Limb (tissue), 2 donors: ENCODE data around the gene PCP4L1.
"Not testable (repeated sequence)": the region's sequence is repeated elsewhere in the genome, so short reads cannot be mapped to it uniquely, and the experiment has no call there.

Experiments
- DNase-seq, 2 donors: peaks; one replicate each; pipeline ENCODE4 v3.0.0-alpha.2; 2016; ENCODE audit errors: extremely low spot score in 2 of 2

The PCP4L1 gene

DNA sequence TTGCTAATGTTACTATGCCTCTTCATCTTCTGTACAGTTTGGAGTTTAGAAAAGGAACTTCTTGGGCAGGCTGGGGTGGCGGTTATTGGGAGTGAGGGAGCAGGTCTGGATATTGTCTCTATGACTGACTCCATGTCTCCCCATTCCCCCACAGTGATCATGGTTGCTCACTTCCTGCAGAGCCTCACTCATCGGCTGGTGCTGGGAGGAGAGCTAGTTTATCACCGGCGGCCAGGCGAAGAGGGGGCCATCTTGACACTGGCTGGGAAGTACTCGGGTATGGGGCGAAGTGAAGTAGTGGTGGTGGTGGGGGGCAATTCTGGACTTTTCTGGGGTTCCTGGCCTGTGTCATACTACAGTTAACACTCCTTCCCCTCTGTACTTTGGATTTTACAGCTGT lies 30.5 kb upstream of the PCP4L1 start:
- no peak for DNase-seq

GRCh38 chr1:161229896-161230295 lies 28.6 kb upstream of the PCP4L1 start:
- DNase-seq = no peak

- DNase-seq = no peak
Measured at GRCh38 chr1:161230762-161231161, 27.8 kb upstream of the PCP4L1 start.

DNA sequence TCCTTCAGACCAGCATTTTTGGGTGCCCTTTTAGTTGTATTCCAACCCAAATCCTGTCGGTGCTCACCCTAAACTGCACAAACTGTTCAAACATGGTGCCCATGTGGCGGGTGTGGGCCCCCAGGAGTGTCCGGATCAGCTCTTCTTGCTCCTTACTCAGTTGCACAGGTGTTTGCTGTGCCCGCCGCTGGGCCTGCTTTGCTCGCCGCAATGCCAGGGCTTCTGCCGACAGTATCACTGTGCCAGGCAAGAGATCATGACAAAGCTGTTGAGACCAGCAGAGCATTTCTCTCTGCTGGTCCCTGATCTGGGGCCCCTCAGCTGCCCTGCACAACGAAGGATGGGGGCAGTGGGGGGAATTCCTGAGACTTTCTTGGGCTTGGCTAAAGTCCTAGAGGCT lies 25.4 kb upstream of the PCP4L1 start:
- DNase-seq = no peak

DNA sequence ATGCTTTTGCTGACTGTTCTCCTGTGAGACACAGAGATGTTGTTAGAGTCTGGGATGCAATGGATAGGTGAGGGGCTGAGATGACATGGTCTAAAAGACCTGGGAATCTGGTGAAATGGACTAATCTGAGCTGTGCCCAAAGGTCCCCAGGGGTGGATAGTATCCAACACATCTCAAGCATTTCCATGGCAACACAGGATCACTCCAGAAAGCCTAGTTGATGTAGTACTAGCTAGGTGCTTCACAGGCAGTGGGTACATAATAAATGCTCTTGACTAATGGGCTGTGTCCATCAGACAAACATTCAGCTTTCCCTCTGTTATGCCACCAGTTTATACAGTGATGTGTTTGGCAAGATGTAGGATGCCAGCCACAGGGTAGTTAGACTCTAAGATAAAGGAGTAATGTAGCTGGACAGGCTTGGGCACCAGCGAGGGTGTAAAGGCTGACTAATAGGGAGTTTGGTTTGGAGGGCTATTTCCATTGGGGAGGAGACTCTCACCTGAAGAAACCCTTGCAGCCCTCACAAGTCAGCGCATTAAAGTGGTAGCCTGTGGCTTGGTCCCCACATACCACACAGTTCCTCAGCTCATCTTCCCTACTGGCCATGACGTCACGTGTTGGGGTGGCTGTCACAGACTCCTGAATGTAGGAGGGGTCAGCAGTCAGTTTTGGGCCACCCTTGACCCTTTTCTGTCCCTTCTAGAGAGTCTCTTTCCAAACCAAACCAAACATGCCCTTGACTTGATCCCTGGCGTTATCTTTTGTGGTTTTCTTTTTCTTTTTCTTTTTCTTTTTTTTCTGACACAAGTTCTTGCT lies 22.4 kb upstream of the PCP4L1 start:
- no peak for DNase-seq

- no peak for DNase-seq
Measured at GRCh38 chr1:161238039-161238473, 20.5 kb upstream of the PCP4L1 start, which contains the start of gene NR1I3. NR1I3 (minus strand) TSS chr1:161238203; CDS start chr1:161236565, 1,638 bp downstream.

DNA sequence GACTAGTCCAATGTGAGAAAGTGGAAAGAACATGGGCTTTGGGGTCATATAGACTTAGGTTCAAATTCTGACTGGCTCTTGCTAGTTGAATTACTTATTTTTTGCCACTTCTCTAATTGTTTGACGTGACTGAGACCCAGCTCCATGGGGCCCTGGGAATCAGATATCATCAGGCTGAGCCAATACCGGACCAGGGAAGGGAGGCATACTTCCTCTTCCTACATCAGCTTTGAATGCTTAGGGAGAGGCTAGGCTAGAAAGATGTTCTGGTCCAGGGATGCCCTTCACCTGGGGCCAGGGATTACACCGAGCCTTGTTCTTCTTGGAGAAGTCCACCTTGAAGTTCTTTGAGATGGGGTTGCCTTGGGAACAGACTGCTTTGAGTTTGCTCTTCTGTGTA lies 16.9 kb upstream of the PCP4L1 start:
- no peak for DNase-seq

- no peak for DNase-seq
Measured at GRCh38 chr1:161242313-161242712, 16.2 kb upstream of the PCP4L1 start.

DNA sequence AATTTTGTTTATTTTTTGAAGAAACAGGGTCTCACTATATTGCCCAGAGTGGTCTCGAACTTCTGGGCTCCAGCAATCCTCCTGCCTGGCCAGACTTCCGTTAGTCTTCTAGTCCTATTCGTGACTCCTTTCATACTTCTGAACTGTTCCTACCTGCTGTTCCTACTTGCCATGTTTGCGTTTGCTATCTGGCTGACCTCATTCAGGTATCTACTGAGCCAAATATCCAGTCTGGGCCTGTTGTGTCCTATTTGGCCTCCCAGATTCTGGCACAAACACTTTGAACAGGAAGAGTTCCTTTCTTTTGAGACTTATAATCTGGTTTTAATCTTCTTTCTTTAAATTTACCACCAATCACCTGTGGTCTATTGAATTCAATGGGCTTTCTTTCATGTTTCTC lies 13.7 kb upstream of the PCP4L1 start:
- DNase-seq = no peak

DNA sequence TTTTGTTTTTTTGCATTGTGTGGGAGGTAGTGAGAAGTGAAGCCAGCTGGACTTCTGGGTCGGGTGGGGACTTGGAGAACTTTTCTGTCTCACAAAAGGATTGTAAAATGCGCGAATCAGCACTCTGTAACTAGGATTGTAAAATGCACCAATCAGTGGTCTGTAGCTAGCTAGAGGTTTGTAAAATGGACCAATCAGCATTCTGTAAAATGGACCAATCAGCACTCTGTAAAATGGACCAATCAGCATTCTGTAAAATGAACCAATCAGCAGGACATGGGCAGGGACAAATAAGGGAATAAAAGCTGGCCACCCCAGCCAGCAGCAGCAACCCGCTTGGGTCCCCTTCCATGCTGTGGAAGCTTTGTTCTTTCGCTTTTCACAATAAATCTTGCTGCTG lies 8.4 kb upstream of the PCP4L1 start:
- DNase-seq = not testable (repeated sequence)

GRCh38 chr1:161250829-161251228 lies 7.7 kb upstream of the PCP4L1 start:
- no peak for DNase-seq

GRCh38 chr1:161251579-161251978 lies 7.0 kb upstream of the PCP4L1 start:
- no peak for DNase-seq

GRCh38 chr1:161255302-161255701 lies 3.2 kb upstream of the PCP4L1 start:
- DNase-seq = not testable (repeated sequence)

GRCh38 chr1:161255955-161256520 lies 2.5 kb upstream of the PCP4L1 start:
- not testable (repeated sequence) for DNase-seq

DNA sequence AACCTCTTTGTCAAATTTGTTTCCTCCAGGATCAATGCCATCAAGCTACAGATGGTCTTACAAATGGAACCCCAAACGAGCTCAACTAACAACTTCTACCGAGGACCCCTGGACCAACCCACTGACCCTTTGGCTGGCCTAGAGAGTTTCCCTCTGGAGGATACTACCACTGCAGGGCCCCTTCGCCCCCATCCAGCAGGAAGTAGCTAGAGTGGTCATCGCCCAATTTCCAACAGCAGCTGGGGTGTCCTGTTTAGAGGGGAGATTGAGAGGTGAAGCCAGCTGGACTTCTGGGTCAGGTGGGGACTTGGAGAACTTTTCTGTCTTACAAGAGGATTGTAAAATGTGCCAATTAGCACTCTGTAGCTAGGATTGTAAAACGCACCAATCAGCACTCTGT lies 1.4 kb upstream of the PCP4L1 start:
- not testable (repeated sequence) for DNase-seq

- DNase-seq = no peak
Measured at GRCh38 chr1:161259345-161259702, 779 bp downstream of the PCP4L1 start.

DNA sequence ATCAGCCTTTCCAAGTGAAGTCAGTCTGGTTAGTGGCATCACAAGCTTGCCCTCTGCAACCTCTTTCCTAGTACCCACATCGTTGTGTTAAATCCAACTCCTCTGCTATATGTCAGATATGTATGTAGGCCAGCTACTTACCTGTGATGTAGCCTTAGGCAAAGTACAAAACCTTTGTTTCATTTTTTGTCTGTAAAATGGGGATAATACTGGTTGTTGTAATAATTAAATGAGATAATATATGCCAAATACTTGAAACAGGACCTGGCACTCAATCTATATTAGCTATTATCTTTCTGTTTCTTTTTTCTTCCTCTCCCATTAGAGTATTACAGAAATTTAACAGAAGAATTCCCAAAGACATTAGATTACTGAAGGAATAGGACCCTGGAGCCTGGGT lies 1.2 kb downstream of the PCP4L1 start:
- DNase-seq = no peak

DNA sequence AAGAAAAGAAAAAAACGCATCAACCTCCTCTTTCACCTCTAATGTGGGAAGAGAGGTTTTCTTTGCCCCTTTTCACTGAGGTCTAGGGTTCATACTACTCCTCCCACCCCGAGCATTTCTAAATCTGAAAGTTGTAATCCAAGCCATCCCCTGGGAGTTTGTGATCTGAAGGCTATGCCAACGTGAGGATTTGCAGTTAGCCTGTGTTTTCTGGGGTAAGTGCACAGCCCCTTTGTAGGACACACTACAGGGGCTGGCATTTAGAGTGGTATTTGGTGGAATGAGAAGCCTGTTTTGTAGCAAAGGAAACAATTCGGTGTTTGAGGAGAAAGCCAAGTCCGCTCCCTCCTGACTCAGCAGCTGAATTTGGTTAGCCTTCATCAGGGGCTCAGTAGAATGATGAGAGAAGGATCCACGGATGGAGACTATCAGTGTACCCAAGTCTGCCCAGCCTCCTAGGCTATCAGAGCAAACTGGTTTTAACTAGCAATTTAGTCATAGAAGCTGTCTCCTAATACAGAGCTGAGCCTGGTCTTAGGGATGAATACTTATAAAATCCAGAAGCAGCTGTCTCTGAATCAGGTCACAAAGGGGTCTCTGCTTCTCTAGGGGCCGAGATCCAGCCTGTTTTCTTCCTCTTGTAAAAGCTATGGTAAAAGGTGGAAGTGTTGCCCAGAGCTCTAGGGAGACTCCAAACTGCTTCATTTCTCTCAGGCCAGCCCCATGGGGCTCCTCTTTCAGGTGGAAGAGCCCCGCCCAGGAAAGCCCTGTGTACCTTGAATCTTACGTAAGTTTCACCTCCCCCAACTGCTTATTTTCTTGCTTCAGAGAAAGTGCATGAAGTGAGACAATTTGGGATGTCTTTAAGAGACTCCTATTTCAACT lies 2.1 kb downstream of the PCP4L1 start:
- DNase-seq = no peak

DNA sequence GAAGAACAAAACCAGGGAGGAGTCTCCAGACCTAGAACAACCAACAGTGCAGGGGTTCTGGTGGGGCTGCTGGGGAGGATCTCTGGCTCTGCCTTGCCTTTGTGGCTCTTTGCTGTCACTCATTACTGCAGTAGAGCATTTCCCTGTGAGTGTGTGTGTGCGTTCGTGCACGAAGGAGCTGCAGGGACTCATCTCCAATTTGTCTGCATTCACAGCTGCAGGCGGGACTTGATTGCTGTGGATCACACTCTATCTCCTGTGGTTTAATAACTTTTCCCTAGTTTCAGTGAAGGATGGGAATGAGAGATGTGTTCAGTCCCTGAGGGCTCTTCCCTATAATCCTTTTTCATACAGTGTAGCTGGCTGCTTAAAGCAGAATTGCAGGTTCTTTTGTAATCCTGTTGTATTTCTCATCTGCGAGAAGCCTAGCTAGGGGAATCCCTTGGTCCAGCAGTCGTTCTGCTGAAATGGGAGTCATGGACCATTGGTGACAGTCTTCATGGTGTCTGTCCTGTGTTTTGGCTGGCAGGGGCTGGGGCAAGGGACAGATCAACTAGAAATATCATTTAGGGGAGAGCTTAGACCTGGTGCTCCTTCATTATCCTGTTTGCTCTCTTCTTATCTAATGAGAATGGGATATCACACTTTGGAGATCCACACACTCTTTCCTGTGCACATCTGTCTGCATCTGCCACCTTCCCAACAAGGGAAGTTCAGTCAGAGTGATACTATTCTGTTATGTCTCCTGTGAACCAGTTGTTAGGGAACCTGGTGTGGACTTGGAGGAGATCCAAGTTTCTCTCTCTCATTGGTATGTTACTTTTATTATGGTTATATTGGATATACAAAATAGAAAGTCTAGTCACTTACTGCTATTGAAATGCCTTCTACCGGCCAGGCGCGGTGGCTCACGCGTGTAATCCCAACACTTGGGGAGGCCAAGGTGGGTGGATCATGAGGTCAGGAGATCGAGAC lies 3.0 kb downstream of the PCP4L1 start:
- no peak for DNase-seq

GRCh38 chr1:161265305-161265704 lies 6.8 kb downstream of the PCP4L1 start:
- DNase-seq = no peak

DNA sequence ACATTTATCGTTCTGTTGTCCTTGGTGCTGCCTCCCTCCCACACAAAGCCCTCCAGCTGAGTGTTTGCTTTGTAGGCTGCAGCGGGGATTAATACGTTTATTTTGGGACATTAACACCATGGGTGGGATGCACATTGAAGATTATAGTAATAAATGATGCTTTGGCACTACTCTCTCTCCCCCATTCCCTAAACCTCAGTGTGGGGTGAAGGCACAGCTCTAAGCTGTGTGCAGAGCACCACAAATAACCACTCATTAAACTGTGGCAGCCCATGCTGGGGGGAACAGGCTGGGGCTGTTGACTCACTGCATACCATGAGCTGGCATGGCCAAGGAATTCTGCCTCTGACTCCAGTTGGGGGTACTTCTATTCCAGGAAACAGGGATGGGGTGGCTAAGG lies 7.7 kb downstream of the PCP4L1 start:
- no peak for DNase-seq
